CD1c-positive myeloid dendritic cell (primary cell): ENCODE data around the gene EHD4.

ENCODE experiments used
- DNase-seq: peaks from one replicate; pipeline ENCODE4 v3.0.0-alpha.2; 2016; ENCODE audit errors: extremely low spot score

The EHD4 gene

GRCh38 chr15:41994772-41995475 lies 22.6 kb upstream of the EHD4 start:
- DNase-seq, result no peak

GRCh38 chr15:41994171-41994650 lies 21.9 kb upstream of the EHD4 start:
- DNase-seq, result no peak

- DNase-seq, result no peak
Observed at GRCh38 chr15:41993472-41994170, 21.3 kb upstream of the EHD4 start.

GRCh38 chr15:41992803-41993190 lies 20.4 kb upstream of the EHD4 start:
- DNase-seq, result no peak

- DNase-seq, result no peak
Observed at GRCh38 chr15:41992151-41992802, 19.9 kb upstream of the EHD4 start.

- DNase-seq, result no peak
Observed at GRCh38 chr15:41990691-41991090, 18.3 kb upstream of the EHD4 start.

- no peak for DNase-seq
Observed at GRCh38 chr15:41990243-41990605, 17.9 kb upstream of the EHD4 start.

GRCh38 chr15:41989573-41990242 lies 17.4 kb upstream of the EHD4 start:
- DNase-seq, result peak; percentile 84

- no peak for DNase-seq
Observed at GRCh38 chr15:41988896-41989572, 16.7 kb upstream of the EHD4 start.

GRCh38 chr15:41987925-41988275 lies 15.5 kb upstream of the EHD4 start:
- DNase-seq, result no peak

GRCh38 chr15:41987246-41987924 lies 15.0 kb upstream of the EHD4 start:
- DNase-seq, result no peak

- no peak for DNase-seq
Observed at GRCh38 chr15:41985236-41986160, 13.1 kb upstream of the EHD4 start.

GRCh38 chr15:41984622-41985021 lies 12.3 kb upstream of the EHD4 start:
- DNase-seq, result no peak

- no peak for DNase-seq
Observed at GRCh38 chr15:41983621-41984571, 11.5 kb upstream of the EHD4 start.

GRCh38 chr15:41983221-41983620 lies 10.9 kb upstream of the EHD4 start:
- no peak for DNase-seq

- DNase-seq, result no peak
Observed at GRCh38 chr15:41982133-41982930, 10.0 kb upstream of the EHD4 start.

GRCh38 chr15:41981371-41982132 lies 9.2 kb upstream of the EHD4 start:
- no peak for DNase-seq
